Amniotic stem cell (primary cell): ENCODE measurements around the gene TEDC2.
"Not testable (repeated sequence)": the region's sequence is repeated elsewhere in the genome, so short reads cannot be mapped to it uniquely, and the experiment has no call there.

Experiments
- DNase-seq: peaks from one replicate; lab custom pipeline; 2025; lab: John Stamatoyannopoulos, UW

The TEDC2 gene

DNA sequence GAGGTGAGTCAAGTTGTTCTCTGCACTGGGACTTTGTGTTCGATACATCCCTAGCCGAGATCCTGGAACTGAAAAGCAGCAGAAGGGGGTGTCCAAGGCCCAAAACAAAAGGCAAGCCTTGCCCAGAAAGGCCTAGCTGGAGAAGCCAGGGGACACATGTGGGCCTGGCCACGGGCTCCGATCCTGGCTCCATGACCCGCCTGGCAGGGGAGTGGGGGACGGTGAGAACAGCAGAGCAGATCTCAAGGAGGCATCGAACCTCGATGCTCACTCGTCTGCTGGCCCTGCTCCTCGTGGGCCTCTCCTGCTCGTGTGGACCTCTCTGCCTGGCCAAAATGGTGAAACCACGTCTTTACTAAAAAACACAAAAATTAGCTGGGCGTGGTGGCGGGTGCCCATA, 21.8 kb upstream of the TEDC2 start:
- no peak for DNase-seq

DNA sequence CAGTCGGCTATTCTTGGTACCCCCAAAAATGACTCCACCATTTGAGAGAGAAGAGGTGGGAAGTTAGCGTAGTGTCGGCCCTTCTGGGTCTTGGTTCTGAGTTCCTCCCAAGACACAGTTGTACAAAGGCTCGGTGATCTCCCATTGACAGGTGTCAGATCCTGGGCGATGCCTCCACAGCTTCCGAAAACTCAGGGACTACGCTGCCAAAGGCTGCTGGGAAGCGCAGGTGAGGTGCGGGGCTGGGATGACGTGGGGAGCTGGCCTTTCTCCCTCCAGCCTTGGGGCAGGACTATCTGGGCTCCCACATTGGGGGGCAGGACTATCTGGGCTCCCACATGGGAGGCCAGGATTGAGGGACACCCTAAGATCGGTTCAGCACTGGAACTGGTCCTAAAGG, 20.3 kb upstream of the TEDC2 start:
- no peak for DNase-seq

GRCh38 chr16:2441143-2441804, 18.6 kb upstream of the TEDC2 start:
- not testable (repeated sequence) for DNase-seq

DNA sequence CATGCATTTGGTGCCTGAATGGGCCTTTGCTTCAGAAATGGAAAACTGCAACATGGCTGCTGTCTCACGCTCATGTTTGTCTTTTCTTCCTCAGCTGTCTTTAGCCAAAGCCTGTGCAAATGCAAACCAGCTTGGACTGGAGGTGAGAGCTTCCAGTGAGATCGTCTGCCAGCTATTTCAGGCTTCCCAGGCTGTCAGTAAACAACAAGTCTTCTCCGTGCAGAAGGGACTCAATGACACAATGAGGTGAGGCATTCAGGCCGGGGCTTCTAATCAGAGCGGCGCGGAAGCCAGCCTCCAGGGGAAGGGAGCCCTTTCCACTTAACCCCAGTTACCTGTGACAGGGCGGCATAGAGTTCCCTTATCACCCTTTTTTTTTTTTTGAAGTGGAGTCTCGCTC, 16.4 kb upstream of the TEDC2 start:
- no peak for DNase-seq

GRCh38 chr16:2447920-2448583, 11.9 kb upstream of the TEDC2 start:
- no peak for DNase-seq

GRCh38 chr16:2449118-2449517, 10.8 kb upstream of the TEDC2 start:
- no peak for DNase-seq

GRCh38 chr16:2450535-2450934, 9.4 kb upstream of the TEDC2 start:
- no peak for DNase-seq

- no peak for DNase-seq
Observed at GRCh38 chr16:2450975-2451381, 8.9 kb upstream of the TEDC2 start.

DNA sequence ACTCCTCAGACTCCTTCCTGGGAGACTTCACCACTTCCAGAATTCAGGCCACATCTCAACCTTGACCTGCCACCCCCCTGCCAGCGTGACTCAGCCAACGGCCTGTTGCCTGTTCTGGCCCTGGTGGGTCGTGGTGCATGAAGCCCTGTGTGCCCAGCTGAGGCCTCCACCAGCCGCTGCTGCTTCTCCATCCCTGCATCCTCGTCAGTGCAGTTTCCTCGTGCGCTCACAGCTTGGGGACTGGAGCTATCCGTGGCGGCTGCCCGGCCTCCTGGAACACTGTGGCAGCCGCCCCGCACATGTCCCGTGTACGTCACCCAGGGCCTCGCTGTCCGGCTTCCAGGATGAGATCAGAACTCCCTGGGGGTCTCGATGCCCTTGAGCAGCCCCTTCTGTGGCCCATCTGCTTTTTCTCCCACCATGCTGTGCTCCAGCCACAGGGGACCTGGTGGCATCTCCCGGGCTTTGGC, 8.0 kb upstream of the TEDC2 start:
- DNase-seq = no peak

DNA sequence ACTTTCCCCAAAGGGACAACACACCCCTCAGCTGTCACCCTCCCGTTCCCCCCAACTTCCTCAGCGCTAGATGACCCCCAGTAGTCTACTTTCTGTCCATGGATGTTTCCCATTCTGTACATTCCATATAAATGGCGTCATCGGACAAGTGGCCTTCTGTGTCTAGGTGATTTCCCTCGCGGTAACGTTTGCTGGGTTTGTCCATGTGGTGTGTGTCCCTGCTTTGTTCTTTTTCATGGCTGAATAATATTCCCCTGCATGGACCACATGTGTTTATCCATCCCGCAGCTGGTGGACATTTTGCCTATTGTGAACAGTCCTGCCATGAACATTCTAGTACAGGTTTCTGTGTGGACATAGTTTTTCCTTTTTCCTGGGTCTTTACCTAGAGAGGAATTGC, 7.3 kb upstream of the TEDC2 start:
- DNase-seq = no peak

DNA sequence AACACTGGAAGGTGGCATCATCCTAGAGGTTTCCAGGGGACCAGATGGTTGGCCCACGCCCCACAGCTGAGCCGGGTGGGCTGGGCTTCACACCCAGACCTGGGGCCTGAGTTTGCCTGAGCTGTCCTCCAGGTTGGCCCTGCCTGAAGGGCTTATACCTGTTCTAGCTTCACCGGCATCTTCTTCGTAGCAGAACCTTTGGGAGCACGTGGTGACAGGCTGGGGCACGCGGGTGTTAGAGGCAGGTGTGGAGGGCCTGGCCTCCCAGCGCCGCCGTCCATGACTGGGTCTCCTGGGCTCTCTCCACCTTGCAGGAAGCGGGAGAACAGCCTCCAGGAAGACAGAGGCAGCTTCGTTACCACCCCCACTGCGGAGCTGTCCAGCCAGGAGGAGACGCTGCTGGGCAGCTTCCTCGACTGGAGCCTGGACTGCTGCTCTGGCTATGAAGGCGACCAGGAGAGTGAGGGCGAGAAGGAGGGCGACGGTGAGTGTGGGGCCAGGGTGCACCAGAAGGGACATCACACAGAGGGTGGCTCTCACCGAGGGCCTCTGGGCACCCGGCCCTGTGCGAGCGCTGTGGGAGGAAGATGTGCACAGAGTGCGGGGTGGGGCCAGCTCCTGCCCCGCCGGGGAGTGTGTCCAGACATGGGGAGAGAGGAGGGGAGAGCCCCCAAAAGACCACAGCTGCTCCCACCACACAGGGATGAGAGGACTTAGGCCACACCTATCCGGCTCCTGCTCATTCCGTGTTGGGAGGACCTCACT, 4.6 kb upstream of the TEDC2 start:
- DNase-seq = no peak

- DNase-seq = no peak
Observed at GRCh38 chr16:2456551-2457153, 3.3 kb upstream of the TEDC2 start.

- DNase-seq = no peak
Observed at GRCh38 chr16:2457267-2457666, 2.6 kb upstream of the TEDC2 start.

- no peak for DNase-seq
Observed at GRCh38 chr16:2457946-2458345, 2.0 kb upstream of the TEDC2 start.

DNA sequence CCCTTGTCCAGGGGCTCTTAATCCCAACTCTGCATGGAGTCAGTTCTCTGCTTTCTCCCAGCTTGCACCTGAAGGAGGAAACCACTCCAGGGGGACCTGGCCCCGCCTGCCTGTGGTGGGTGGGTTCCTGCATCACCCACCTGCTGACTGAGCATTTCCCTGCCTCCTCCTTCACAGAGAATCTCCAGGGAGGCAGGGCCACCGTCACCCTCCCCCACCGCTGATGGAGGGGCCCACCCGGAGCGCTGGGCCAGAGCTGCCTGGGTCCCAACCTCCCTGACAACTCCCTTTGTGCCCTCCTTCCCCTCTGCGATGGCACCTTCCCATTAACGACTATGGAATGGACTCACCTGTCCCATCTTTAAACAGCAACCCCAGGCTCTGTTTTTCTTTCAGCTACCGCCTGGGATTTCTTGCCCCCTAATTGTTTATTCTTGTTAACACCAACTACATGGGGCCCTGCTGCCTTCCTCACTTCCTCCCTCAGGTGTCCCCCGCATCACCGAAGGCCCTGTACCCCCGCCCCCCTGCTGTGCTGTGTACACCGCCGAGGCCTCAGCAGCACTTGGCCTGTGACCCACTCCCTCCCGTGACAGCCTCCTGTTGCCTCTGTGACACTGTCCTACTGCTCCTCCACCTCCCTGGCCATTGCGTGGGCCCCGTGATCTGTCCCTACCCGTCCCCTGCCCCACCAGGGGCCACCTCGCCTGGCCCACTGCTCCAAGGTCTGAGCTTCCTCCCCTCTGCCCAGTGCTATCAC, 842 bp upstream of the TEDC2 start:
- DNase-seq = no peak

DNA sequence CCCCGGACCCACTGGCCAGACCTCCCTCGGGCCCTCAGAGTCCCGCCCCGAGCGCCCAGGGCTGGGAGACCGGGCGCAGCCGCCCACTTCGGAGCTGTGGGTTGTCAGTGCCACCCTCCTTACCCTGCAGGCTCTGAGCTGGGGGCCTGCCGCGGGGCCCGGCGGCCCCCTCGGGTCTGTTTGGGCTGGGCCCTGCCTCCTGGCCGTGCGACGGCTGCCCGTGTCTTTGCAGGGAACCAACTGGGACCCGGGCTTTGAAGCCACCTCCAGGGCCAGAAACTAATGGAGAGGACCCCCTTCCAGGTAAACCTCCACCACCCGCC, 443 bp downstream of the TEDC2 start:
- DNase-seq = no peak

- DNase-seq = no peak
Observed at GRCh38 chr16:2460916-2461315, 1.0 kb downstream of the TEDC2 start.

- no peak for DNase-seq
Observed at GRCh38 chr16:2462031-2462866, 2.3 kb downstream of the TEDC2 start.

DNA sequence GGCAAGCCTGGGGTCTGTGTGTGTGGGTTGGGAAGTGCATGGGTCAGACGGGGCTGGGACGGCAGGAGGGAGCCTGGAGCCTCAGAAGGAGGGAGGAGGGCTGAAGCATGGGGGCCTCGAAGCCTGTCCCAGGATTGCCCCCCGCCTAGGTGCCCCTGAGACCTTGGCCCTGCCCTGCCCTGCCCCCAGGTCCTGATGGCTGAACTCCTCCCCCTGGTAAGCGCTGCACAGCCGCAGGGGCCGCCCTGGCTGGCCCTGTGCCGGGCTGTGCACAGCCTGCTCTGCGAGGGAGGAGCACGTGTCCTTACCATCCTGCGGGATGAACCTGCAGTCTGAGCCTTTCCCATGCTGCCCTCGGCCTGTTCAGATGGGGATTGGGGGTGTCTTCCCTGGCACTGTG, 4.4 kb downstream of the TEDC2 start:
- no peak for DNase-seq

GRCh38 chr16:2465653-2466415, 5.9 kb downstream of the TEDC2 start:
- DNase-seq = no peak
